Caco-2 (cell line): ENCODE results near the gene TIMD4. TPM values are rescaled to one million over a fixed set of nuclear protein-coding genes. Genes with fewer than 3 reads are reported as not detected.

ENCODE experiments used
- BruUV-seq: library from RNA; stranded (reverse); fragments of 400-500 nt; replicated peaks from 2 replicates; lab custom pipeline; 2021; lab: Mats Ljungman, UMichigan
- CTCF ChIA-PET: fragments of 300-600 bp; sonication (Branson Sonifier 250); formaldehyde crosslinking; loops from one replicate; lab custom pipeline; 2022; ENCODE audit warnings: antibody characterized with exemption; lab: Charles Lee
- POLR2A ChIA-PET: fragments of 300-600 bp; sonication (Branson Sonifier 250); formaldehyde crosslinking; loops from one replicate; lab custom pipeline; 2022; ENCODE audit warnings: antibody characterized with exemption; lab: Charles Lee
- DNase-seq, 2 experiments: peaks; one replicate each; pipeline versions ENCODE4 v3.0.0 to v3.0.0-alpha.2; 2020 to 2022
- H3K27me3 ChIP-seq: replicated peaks from 2 replicates; pipeline ENCODE4 v1.6.0; 2011; ENCODE audit warnings: low read length; ENCODE audit not compliant: control insufficient read depth, insufficient read depth
- H3K36me3 ChIP-seq: 2 replicates; pipeline ENCODE4 v1.5.1; 2011; ENCODE audit warnings: low read length; ENCODE audit not compliant: control insufficient read depth, insufficient read depth
- H3K4me1 ChIP-seq: fragments of 250-450 bp; sonication (Bioruptor Pico); 2 replicates; pipeline ENCODE4 v1.5.1; 2020; ENCODE audit warnings: mild to moderate bottlenecking
- H3K4me3 ChIP-seq: 2 replicates; pipeline ENCODE4 v1.5.1; 2011; ENCODE audit warnings: low read depth, mild to moderate bottlenecking, control low read depth, low read length
- H3K9me3 ChIP-seq: fragments of 250-450 bp; sonication (Bioruptor Pico); 2 replicates; pipeline ENCODE4 v1.5.1; 2020; ENCODE audit warnings: mild to moderate bottlenecking, moderate library complexity
- H3K27ac Mint-ChIP-seq: one replicate; pipeline ENCODE4 v1.8.0; 2022; ENCODE audit warnings: mixed read lengths; ENCODE audit not compliant: unreplicated experiment
- H3K27me3 Mint-ChIP-seq: one replicate; pipeline ENCODE4 v1.8.0; 2022; ENCODE audit warnings: mixed read lengths; ENCODE audit not compliant: insufficient read depth, unreplicated experiment
- H3K36me3 Mint-ChIP-seq: one replicate; pipeline ENCODE4 v1.8.0; 2022; ENCODE audit warnings: mild to moderate bottlenecking, mixed read lengths; ENCODE audit not compliant: insufficient read depth, unreplicated experiment
- H3K4me1 Mint-ChIP-seq: one replicate; pipeline ENCODE4 v1.8.0; 2022; ENCODE audit warnings: low read depth, mixed read lengths; ENCODE audit not compliant: unreplicated experiment
- H3K4me3 Mint-ChIP-seq: one replicate; pipeline ENCODE4 v1.8.0; 2022; ENCODE audit warnings: mild to moderate bottlenecking, moderate library complexity, mixed read lengths; ENCODE audit not compliant: unreplicated experiment
- H3K9me3 Mint-ChIP-seq: one replicate; pipeline ENCODE4 v1.8.0; 2022; ENCODE audit warnings: mixed read lengths; ENCODE audit not compliant: unreplicated experiment
- CTCF ChIP-seq, 2 experiments: fragments of 200-600 bp in 1 of 2; IDR thresholded peaks; 1 replicate in 1 of 2; 2 replicates in 1 of 2; pipeline versions ENCODE4 v1.5.1 to v1.8.0; 2011 to 2022; ENCODE audit warnings: antibody characterized with exemption in 1 of 2, control low read depth in 1 of 2, inconsistent platforms in 1 of 2, low read depth in 1 of 2, low read length in 1 of 2, mild to moderate bottlenecking in 1 of 2, moderate library complexity in 1 of 2; ENCODE audit not compliant: insufficient read depth in 1 of 2, severe bottlenecking in 1 of 2, unreplicated experiment in 1 of 2
- intact Hi-C: fragments of 100-400 bp; cut with micrococcal nuclease; formaldehyde crosslinking; loops from one replicate; pipeline ENCODE4 v1.10.0; 2022; ENCODE audit not compliant: unreplicated experiment
- total RNA-seq: library from RNA; stranded (reverse); gene quantifications from 2 replicates; pipeline ENCODE4 v1.2.3, GENCODE V29; 2022

TIMD4 gene
- total RNA-seq, 1 experiment from 2014 or later: 1.7 TPM

- Mint-ChIP-seq H3K4me3 (no peak overlapping the region), H3K9me3 (peaks cover 30% of the 10 kb centered on the region), H3K4me1 (no peaks in the 10 kb centered on the region), H3K27me3 (no peaks in the 10 kb centered on the region), H3K27ac (no peak overlapping the region), H3K36me3 (no peaks in the 10 kb centered on the region)
- H3K4me3 ChIP-seq: no peak overlapping the region
- intact Hi-C loops: no loop called here
- H3K9me3 ChIP-seq: no peaks in the 10 kb centered on the region
- ChIA-PET POLR2A (no interaction called here), CTCF (no interaction called here)
- no peaks in the 10 kb centered on the region for H3K27me3 ChIP-seq
- TF ChIP-seq CTCF (IDR thresholded peaks at IDR 0.05; ENCODE audit: insufficient read depth in 1 of 2, low read depth in 1 of 2, low read length in 1 of 2, severe bottlenecking in 1 of 2, unreplicated experiment in 1 of 2): no peak
- peaks cover 2% of the 10 kb centered on the region for H3K36me3 ChIP-seq
- DNase-seq: no peak
- BruUV-seq: no TSS peak
- no peaks in the 10 kb centered on the region for H3K4me1 ChIP-seq
Observed at GRCh38 chr5:156936972-156937371, 26.1 kb downstream of the TIMD4 start.

GRCh38 chr5:156934450-156935211 is 28.4 kb downstream of the TIMD4 start:
- Mint-ChIP-seq H3K4me1 (no peaks in the 10 kb centered on the region), H3K27ac (no peak overlapping the region), H3K4me3 (no peak overlapping the region), H3K27me3 (no peaks in the 10 kb centered on the region), H3K36me3 (no peaks in the 10 kb centered on the region), H3K9me3 (peaks cover 20% of the 10 kb centered on the region)
- peaks cover 2% of the 10 kb centered on the region for H3K36me3 ChIP-seq
- BruUV-seq: no TSS peak
- CTCF ChIA-PET: no interaction called here
- H3K4me3 ChIP-seq: no peak overlapping the region
- DNase-seq: peak in 1 of 2 experiments; percentile 24
- no peaks in the 10 kb centered on the region for H3K4me1 ChIP-seq
- H3K9me3 ChIP-seq: no peaks in the 10 kb centered on the region
- TF ChIP-seq CTCF (IDR thresholded peaks at IDR 0.05; ENCODE audit: insufficient read depth in 1 of 2, low read depth in 1 of 2, low read length in 1 of 2, severe bottlenecking in 1 of 2, unreplicated experiment in 1 of 2): peak; percentile 29 to 45
- intact Hi-C loops: no loop called here
- POLR2A ChIA-PET: no interaction called here
- no peaks in the 10 kb centered on the region for H3K27me3 ChIP-seq

GRCh38 chr5:156929366-156929948 is 33.6 kb downstream of the TIMD4 start:
- Histone ChIP-seq H3K4me1 (no peaks in the 10 kb centered on the region), H3K4me3 (no peak overlapping the region), H3K27me3 (no peaks in the 10 kb centered on the region), H3K9me3 (no peaks in the 10 kb centered on the region), H3K36me3 (0 out of 2 replicates have a peak, but pooled peaks cover 1% of the 10 kb centered on the region)
- no peak overlapping the region for H3K4me3 Mint-ChIP-seq
- H3K27me3 Mint-ChIP-seq: no peaks in the 10 kb centered on the region
- peaks cover 5% of the 10 kb centered on the region for H3K9me3 Mint-ChIP-seq
- BruUV-seq: no TSS peak
- H3K27ac Mint-ChIP-seq: no peak overlapping the region
- intact Hi-C loops: no loop called here
- no peak for DNase-seq
- peaks cover 6% of the 10 kb centered on the region for H3K4me1 Mint-ChIP-seq
- TF ChIP-seq CTCF (IDR thresholded peaks at IDR 0.05; ENCODE audit: insufficient read depth in 1 of 2, low read depth in 1 of 2, low read length in 1 of 2, severe bottlenecking in 1 of 2, unreplicated experiment in 1 of 2): no peak
- H3K36me3 Mint-ChIP-seq: no peaks in the 10 kb centered on the region
- ChIA-PET CTCF (no interaction called here), POLR2A (no interaction called here)
